DMS 273 treated with DMSO at 0.1 percent for 48 hours (cell line): ENCODE results near the gene POLD4.

Source experiments
- DNase-seq: peaks from one replicate; lab custom pipeline; 2025; lab: John Stamatoyannopoulos, UW

Gene POLD4

DNA sequence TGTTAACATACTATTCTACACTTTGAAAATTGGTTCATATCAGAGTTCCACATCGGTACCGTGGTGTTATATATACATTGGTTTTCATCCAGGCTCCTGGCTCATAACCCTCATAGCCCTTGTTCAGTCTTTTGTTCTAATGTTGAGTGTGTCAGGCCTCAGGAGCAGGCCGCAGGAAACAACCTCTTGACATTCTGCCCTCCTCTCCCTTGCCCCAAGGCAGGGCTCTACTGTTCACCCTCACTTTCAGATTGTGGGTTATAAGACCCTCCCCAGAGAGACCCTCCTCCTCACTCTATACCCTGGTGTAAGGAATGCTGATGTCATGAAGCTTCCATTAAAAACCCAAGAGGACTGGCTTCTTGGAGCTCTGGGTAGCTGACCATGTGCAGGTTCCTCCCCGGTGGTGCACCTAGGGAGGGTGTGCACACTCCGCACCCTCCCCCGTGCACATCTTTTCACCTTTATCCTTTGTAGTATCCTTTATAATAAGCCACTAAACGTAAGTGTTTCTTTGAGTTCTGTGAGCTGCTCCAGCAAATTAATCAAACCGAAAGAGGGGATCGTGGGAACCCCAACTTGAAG lies 37.9 kb downstream of the POLD4 start:
- DNase-seq: no peak

GRCh38 chr11:67314218-67314617 lies 39.1 kb downstream of the POLD4 start:
- no peak for DNase-seq

GRCh38 chr11:67313125-67313890 lies 40.0 kb downstream of the POLD4 start:
- DNase-seq: no peak

GRCh38 chr11:67312187-67313021 lies 40.9 kb downstream of the POLD4 start:
- no peak for DNase-seq

GRCh38 chr11:67311556-67312082 lies 41.7 kb downstream of the POLD4 start:
- DNase-seq: no peak

GRCh38 chr11:67311051-67311555 lies 42.2 kb downstream of the POLD4 start:
- no peak for DNase-seq

- DNase-seq: no peak
These were observed 42.9 kb downstream of the POLD4 start for GRCh38 chr11:67310246-67311050.

GRCh38 chr11:67309661-67310061 lies 43.7 kb downstream of the POLD4 start:
- DNase-seq: no peak

- DNase-seq: no peak
These were observed 44.2 kb downstream of the POLD4 start for GRCh38 chr11:67309166-67309565.

DNA sequence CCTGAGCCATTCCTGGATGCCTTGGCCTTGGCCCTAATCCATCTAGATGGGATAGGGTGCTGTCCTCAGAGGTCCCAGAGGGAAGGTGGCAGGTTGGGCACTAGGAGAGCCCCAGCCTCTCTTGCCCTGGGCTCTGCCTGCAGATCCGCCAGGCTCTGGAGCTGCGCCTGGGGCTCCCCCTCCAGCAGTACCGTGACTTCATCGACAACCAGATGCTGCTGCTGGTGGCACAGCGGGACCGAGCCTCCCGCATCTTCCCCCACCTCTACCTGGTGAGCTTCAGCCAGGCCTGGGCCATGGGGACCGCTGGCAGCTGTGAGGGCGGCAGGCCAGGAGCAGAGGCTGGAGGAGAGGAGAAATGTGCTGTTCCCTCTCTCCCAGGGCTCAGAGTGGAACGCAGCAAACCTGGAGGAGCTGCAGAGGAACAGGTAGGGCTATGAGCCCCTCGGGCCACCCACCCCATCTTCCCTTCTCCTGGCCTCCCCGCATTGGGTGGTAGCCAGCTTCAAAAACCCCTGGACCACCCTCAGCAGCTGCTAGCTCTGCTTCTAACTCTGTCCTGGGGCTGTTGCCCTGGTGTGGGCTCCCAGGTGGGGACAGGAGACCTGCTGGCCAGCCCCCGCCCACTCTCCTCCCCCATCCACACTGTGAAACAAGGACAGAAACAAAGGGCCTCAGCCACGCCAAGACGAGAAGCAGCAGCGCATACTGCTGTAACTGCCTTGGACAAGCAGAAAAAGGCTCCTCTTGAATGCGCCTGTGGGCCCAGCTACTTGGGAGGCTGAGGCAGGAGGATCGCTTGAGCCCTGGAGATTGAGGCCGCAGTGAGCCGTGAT lies 45.1 kb downstream of the POLD4 start:
- no peak for DNase-seq

DNA sequence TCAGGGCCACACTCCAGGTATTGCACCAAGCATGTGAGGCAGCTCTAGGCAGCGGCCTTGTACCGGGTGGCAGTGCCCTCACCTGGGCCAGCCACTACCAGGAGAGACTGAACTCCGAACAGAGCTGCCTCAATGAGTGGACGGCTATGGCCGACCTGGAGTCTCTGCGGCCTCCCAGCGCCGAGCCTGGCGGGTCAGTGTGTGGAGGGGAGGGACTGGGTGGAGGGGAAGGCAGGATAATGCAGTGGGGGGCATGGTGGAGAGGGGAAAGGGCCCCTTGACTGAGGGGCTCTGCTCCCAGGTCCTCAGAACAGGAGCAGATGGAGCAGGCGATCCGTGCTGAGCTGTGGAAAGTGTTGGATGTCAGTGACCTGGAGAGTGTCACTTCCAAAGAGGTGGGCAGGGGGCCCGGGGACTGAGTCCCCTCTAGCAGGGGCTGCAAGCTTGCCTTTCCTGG lies 45.8 kb downstream of the POLD4 start:
- DNase-seq: no peak

DNA sequence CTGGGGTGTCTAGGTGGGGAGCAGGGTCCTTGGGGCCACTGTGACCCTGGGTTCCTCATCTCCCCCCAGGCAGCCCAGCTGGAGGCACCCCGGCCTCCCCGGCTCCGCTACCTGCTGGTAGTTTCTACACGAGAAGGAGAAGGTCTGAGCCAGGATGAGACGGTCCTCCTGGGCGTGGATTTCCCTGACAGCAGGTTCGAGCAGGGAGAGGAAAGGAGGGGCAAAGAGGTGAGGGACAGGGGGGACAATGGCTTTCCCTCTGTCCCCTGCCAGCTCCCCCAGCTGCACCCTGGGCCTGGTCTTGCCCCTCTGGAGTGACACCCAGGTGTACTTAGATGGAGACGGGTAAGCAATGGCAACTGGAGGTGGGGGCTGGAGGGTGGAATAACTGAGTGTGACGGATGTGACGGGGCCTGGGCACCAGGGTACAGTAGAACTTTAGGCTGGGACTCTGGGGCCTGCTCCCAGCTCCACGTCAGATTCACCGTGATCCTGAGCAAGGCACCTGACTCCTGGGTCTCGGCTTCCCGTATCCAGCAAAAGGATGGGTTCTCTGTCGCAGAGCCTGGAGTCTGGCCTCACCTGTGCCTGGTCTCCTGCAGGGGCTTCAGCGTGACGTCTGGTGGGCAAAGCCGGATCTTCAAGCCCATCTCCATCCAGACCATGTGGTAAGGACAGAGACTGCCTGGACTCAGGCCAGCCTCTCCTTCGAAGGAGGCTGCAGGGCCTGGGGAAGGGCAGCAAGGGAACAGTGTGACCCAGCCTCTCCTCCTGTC lies 46.4 kb downstream of the POLD4 start:
- DNase-seq: no peak

DNA sequence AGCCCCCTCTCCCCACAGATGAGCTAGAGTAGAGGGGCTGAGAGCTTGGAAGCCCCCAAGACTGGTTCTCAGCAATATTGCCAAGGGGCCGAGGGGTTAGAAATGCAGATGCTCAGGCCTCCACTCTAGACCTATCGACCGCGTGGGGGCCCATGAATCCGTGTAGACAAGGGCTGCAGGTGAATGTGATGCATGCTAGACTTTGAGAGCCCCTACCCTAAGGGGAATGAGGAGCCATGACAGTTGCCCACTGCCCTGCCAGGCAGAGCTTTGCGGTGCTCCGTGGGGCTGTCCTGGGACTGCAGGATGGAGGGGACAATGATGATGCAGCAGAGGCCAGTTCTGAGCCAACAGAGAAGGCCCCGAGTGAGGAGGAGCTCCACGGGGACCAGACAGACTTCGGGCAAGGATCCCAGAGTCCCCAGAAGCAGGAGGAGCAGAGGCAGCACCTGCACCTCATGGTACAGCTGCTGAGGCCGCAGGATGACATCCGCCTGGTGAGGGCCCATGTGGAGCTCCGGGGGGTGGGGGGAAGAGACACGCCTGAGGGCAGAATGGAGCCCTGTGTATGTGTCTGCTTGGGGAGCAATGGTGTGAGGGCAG lies 48.7 kb downstream of the POLD4 start:
- DNase-seq: no peak

GRCh38 chr11:67303835-67304411 lies 49.4 kb downstream of the POLD4 start:
- DNase-seq: no peak

- no peak for DNase-seq
These were observed 50.1 kb downstream of the POLD4 start, which contains the start of gene SSH3 for GRCh38 chr11:67303132-67303834. SSH3 (plus strand) TSS chr11:67303530; CDS start chr11:67303626, 96 bp downstream.

DNA sequence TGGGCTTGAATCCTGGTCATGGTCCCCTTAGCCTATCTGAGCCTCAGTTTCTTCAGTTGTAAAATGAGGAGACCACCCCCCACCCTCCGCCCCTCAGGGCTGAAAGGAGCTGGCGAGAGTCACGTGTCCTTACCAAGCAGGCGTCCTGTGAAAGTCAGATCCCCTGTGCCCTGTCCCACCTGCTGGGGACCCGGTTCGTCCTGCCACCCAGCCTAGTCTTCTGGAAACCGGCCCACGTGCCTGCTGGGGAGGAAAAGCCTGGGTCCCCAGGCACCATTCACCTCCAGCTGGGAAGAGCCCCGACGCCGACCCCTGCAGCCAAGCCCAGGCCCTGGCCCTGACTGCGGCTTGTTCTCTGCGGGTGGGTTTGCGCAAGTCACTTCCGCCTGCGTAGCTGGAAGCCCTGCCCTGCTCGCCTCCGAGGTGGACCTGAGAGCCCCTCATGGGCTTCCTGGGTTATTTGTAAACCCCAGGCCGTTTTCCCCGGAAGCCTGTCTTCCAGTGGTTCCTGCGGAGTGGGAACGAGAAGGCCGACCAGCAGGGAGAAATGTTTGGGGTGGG lies 50.7 kb downstream of the POLD4 start:
- no peak for DNase-seq

DNA sequence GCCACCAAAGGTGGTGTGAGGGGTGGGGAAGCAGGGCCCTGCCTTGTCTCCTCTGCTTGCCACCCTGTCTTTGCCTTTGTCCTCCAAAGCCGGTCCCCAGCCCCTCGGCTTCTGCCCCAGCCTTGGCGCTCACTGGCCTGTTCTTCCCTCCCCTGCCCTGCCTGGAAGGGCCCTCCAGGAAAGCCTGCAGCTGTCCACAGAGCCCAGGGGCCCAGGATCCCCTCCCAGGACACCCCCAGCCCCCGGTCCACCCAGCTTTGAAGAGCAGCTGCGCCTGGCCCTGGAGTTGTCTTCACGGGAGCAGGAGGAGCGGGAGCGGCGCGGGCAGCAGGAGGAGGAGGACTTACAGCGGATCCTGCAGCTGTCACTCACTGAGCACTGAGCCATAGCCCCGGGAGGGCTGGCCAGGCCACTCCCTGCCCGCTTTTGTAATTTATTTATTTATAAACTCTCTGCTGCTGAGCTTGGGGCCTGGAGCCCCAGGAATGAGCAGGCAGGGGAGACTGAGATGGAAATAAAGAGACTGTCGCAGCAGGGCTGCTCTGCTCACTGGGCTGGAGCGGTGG lies 51.3 kb downstream of the POLD4 start:
- peak; percentile 6 for DNase-seq
